Activated T-helper 1 cell treated with Interleukin-2 at 50 U/mL for 16 hours (primary cell): ENCODE measurements around the gene MCUB.
"Not testable (repeated sequence)": the region's sequence is repeated elsewhere in the genome, so short reads cannot be mapped to it uniquely, and the experiment has no call there.

Source experiments
- DNase-seq: peaks from one replicate; pipeline ENCODE4 v3.0.0-alpha.2; 2020; ENCODE audit warnings: low read depth

Gene MCUB

DNA sequence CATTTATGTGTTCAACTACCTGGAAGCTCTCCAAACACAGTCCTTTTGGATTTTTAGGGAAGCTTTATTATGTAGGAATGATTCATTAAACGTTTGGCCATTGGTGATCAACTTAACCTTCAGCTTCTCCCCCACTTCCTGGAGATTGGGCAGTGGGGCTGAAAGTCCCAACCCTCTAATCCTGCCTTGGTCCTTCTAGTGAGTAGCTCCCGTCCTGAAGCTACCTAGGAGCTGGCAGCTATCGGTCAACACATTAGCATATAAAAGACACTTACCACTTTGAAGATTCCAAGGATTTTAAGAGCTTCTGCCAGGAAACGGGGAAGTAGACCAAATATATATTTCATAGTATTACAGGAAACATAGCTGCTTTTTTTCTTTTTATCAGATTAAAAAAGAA lies 69.7 kb downstream of the MCUB start:
- DNase-seq: no peak

DNA sequence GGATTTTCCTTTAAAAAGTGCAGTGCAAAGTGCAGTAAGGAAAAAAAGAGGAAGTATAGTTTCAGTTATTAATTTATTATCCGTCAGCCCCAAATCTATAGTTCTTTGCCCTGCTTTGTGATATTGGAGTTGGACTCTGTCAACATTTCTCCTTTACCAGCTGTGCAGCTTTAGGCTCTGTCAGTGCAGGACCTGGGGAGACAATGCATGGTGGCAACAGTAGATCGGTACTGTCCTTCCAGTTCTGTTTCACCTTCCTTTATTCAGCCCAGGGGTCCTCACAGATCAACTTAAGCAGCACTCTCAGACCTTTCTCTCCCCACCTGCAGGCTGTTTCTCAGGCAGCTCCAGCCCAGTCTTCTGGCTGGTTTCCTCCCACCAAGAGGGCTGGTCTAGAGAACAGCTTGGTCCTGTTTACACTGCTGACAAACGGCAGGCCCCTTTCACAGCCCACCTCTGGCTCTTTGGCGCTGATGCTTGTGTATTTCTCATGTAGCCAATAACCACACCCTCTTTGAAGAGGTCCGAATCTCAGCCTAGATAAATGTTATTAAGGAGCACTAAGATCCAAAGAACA lies 71.6 kb downstream of the MCUB start:
- DNase-seq: no peak

DNA sequence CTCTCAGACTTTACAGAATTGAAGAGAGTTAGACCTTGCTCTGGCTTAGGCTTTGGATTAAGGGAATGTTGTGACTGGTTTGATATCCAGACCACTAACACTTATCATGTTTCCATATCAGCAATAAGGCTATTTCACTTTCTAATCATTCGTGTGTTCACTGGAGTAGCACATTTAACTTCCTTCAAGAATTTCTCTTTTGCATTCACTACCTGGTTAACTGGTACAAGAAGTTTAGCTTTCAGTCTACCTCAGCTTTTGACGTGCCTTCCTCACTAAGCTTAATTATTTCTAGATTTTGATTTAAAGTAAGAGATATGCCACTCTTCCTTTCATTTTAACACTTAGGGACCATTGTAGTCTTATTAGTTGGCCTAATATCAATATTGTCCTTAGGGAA lies 80.6 kb downstream of the MCUB start:
- DNase-seq: no peak

DNA sequence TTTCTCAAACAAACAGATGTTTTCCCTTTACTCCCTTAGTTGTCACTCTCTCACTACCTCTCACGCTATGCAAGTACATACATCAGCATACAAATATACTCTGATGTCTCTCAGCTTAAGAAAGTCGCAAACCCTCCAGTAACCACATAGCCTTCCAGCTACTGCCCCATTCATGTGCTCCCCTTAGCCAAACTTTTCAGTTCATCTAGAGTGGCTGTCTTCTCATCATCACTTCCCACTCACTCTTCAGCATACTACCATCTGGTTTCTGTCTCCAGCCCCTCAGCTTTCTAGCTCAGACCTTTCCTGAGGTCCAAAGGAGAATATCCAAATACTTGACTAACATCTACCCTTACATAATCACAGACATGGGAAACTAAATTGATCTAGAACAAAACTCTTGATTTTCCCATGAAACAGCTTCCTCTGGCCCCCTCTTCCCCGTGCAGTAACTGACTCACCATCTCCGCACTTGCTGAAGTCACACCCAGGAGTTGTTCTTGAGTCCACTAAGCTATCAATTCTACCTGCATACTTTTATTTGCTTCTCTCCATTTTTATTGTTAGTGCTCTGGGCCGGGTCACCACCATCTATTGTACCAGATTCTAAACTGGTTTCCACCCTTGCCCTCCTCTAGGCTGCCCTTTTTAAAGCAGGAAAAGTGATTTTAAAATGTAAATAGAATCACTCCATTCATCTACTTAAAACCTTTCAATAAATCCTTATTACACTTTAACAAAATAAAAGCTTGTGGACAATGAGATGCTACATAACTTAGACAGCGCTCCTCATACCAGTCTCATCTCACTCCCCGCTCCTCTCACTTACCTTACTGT lies 86.0 kb downstream of the MCUB start:
- no peak for DNase-seq

DNA sequence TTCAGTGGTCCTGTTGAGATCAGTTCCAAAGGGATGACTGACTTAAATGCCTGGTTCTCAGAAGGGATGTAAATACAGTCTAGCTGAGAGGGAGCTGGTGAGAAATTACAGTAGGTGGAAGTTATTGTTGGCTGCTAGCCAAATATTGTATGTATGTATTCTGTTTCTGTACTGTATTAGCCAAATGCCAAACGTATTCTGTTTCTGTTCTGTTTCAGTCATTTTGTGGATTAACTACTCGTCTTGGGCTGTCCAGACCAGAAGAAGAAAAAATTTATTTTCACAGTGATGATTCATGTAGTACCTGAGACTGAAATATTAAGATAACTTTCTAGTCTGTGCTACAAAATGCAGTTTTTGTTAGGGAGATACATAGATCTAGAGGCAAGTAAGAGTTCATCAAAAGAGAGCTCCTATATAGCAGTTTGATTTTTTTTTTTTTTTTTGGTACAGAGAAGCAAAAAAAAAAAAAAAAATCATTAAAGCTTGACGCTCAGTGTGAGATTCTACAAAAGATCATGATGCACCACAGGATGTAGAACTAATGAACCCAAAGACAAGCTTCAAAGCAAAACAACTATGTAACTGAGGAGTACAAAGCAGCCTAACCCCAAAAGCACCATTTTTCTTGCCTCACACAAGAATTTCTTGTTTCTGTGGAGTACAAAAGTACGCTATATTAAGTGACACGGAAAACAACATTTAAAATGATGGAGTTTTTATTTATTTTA lies 88.4 kb downstream of the MCUB start:
- DNase-seq: no peak

DNA sequence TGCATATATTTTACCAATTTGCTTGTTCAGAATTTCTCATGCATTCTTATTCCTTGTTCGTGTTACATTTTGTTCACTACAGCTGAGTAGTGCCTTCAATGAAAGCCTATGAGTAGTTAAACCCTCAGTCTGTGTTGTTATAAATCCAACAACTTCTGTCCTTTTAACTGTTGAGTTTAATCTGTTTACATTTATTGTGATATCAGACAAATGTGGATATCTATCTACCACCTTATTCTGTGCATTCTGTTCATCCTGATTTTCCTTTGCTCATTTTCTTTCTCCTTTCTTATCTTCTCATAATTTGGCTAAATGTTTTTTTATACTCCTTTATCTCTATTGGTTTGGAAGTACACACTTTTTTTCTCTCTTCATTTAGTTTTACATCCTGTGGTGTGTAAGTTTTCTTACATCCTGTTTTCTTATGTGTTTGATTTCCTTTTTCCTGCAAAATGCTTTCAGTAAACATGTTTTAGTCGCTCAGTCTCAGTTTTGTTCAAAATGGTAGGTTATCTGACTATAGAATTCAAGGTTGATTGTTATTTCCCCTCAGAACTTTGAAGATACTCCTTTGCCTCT lies 89.0 kb downstream of the MCUB start:
- no peak for DNase-seq

DNA sequence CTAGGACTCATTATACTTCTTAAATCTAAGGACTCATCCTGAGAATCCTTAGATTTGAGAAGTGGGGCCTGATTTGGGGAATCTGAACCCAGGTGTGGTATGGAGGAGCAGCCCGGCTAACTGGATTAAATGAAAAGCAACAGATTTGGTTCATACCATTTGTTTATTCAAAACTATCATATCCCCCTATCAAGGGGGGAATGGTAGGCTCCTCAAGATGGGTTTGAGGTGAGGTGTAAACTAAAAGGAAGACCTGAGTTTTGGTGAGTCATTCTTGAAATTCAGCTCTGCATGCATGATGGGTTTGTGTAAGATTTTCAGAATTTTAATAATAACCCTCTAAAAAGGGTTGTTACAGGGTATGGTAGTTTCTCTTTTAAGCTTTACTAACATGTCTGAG lies 89.8 kb downstream of the MCUB start:
- DNase-seq: no peak

DNA sequence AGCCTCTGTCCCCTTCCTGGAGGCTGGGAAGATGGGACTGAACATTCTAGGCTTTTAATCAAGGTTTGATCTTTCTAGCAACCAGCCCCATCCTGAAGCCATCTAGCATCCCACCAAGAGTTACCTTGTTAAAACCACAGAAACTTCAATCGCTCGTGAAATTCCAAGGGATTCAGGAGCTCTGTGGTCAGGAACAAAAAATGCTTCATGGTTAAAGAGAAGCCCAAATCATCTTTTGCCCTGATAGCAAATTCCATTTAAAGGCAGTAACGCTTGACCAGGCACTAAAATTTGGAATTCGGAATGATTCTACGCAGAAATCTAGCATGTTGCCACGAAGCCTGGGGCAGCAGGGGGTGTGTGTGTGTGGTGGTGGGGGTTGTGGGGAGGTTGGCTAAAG lies 95.3 kb downstream of the MCUB start:
- DNase-seq: no peak

DNA sequence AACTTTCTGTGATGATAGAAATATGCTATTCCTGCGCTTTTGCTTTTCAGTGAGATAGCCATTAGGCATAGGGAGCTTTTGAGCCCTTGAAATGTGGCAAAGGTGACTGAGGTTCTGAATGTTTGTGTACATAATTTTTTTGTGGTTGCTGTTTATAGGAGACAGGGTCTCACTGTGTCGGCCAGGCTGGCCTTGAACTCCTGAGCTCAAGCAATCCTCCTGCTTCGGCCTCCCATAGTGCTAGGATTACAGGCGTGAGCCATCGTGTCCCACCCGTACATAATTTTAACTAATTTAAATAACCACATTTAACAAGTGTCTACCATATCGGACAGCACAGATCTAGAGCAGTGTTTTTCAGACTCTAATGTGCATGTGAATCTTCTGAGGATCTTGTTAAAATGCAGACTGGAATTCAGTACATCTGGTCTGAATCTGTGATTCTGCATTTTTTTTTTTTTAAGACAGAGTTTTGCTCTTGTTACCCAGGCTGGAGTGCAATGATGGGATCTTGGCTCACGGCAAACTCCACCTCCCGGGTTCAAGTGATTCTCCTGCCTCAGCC lies 97.9 kb downstream of the MCUB start:
- no peak for DNase-seq

DNA sequence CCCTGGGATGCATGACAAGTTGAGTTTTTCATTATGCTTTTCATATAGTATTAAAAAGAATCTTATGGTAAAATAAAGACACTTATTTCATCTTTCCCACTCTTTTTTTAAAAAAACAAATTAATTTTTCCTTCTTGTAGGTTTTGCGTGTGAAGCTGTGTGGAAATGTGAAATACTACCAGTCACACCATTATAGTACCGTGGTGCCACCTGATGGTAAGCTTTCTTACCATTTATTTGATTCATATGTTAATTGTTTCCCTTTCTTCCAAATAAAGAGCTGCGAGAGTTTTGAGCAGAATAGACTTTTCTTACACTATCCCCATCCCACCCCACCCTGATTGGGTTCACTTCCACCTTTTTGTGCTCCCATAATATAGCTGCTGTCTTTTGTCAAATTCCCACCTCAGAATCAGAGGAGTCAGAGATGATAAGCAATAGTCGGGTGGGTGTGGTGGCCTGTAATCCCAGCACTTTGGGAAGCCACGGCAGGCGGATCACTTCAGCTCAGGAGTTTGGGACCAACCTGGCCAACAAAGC lies 98.9 kb downstream of the MCUB start:
- no peak for DNase-seq

DNA sequence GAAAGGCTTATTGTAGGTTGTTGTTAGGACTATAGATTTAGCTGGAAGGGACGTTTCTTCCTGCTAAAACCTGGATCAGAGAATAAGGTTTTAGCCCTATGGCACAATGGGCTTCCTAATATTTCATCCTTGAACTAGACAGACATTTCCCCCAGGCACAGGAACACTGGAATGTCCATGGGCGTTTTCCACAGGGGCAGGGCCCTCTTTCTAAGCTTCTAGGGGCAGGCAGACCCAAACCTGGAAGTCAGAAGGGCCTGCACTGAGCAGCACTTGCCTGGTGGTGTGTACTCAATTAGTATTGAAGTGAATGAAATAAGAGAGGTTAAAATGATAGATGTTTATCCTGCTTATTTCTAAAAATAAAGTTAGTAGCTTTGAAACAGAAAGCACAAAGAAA lies 102.1 kb downstream of the MCUB start:
- no peak for DNase-seq

DNA sequence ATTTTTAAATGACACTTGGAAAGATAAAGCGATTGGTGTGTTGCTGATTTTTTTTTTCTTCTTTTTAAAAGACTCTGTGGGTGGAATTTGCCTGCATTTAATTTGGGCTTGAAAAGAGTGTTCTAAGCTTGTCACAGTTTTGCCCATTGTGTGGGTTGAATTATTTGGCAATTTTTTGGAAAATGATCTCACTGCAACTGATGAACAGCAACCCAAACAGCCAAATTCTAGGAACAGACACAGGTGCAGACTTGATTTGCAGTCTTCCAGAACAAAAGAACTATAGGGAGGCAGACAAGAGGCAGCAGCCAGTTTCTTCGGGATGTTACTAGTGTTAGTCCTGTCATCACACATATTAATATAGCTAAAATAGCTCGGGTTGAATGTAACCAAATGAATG lies 102.7 kb downstream of the MCUB start:
- no peak for DNase-seq

DNA sequence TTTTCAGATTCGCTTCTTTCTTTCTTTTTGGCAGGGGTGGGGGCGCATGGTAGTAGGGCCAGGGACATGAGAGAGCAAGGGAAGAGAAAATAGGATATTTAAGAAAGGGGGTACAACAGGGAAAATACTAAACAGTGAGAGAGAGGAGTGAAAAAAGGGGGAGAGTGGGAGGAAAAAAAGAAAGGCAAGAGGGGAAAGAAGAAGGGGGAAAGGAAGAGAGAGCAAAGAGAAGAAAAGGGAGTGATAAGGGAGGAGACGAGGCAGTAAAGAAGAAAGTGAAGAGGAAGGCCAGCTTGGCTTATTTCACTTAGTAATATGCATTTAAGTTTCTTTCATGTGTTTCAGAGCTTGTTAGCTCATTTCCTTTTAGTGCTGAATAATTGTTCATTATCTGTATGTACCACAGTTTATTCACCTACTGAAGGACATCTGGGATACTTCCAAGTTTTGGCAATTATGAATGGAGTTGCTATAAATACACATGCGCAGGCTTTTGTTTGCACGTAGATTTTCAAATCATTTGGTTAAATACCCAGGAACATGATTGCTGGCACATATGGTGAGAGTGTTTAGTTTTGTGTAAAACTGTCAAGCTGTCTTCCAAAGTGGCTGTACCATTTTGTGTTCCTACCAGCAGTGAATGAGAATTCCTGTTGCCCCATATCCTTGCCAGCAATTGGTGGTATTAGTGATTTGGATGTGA lies 105.9 kb downstream of the MCUB start:
- DNase-seq: no peak

DNA sequence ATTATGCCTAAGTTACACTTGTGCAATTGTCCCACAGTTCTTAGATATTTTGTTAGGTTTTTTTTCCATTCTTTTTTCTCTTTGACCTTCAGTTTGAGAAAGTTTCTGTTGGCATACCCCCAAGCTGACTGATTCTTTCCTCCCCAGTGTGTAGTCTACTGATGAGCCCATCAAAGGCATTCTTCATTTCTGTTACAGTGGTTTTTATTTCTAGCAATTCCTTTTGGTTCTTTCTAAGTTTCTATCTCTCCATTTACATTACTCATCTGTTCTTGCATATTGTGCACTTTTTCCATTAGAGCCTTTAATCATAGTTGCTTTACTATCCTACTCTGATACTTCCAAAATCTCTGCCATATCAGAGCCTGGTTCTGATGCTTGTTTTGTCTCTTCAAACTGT lies 111.3 kb downstream of the MCUB start:
- no peak for DNase-seq

DNA sequence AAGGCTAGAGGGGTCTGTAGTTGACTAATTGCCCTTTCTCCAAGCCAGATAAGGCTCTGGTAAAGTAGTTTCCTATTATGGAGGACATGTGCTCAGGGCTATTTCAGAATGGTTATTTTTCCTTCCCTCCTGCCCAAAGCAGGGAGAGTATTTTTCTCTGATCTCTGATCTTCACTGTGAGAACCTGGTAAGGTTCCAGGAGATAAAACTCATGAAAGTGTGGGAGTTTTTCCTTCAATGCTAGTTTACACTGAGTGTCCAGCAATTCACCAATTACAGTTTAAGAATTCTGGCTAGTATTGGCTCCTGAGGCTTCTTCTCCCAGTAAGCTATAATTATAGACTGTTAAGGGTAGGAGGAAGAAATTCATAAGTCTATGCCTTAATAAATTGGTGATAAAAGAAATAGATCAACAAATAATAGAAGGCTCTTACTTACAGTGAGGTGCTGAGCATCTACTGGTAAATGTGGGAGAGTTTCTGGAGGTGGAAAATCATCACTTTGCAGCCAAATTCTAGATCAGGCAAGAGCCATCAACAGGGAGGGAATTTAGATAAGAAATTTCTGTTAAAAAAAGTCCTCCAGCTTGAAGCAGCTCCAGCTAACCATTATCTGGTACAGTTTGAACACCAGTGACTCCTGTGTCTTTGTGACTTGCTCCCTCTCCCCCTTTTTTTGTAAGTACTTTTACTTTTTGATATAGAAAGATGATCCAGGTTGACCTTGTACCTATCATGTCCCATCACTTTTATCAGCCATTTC lies 112.3 kb downstream of the MCUB start:
- DNase-seq: no peak

DNA sequence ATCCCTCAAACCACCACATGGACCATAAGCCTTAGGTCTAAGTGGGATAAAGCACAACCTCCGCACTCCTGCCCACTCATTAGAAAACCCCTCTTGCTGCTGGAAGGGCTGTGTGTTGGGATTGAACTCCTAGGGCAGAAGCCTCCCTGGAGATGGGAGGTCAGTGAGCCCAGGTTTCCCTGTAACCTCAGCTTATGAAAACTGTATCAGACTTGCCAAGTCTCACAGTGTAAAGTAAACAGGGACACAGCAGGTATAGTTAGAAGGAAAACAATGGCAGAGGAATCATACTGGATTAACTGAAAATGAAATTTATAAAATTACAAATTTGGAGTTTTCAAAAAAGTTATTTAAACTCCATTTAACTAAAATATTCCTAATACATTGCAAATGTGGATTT lies 113.3 kb downstream of the MCUB start:
- DNase-seq: no peak

DNA sequence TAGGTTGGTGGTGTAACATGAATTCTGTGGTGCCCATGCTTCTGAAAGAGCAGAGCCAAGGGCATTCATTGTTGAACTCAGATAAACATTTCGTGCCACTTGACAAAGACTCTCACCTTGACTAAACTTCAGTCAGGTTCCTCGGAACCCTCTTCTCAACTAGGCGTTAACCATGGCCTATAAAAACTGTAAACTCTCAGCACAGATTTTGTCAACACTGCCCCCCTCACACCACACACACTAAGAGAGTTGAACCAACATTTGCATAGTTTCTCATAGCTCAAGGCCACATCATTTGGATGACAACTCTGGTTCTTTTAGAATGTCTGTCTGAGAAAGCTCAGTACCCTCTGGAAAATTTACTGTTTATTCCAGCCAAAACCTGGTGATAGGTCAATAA lies 115.1 kb downstream of the MCUB start:
- DNase-seq: no peak

DNA sequence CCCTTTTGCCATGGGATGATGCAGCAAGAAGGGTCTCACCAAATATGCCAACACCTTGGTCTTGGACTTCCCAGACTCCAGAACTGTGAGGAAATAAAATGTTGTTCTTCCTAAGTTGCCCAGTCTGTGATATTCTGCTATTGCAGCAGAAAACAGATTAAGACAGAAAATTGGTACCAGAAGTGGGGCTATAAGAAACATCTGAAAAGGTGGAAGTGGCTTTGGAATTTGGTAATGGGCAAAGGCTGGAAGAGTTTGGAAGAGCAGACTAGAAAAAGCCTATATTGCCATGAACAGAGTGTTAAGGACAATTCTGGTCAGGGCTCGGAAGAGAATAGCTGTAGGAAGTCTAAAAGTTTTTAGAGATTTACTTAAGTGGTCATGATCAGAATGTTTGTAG lies 115.8 kb downstream of the MCUB start:
- DNase-seq: no peak

DNA sequence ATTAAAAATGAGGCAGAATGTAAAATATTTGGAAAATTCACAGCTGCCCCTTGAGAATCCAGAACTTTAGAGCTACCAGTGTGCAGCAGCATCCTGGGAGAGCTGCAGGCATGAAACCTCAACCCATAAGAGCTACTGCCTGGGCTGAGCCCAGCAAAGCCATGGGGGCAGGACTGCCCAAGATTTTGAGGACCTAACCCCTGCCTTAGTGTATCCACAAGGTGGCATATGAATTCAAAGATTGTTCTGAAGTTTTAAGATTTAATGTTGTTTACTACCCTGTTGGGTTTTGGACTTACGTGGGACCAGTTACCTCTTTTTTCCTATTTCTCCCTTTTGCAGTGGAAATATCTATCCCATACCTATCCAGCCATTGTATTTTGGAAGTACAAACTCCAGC lies 116.8 kb downstream of the MCUB start:
- DNase-seq: no peak

DNA sequence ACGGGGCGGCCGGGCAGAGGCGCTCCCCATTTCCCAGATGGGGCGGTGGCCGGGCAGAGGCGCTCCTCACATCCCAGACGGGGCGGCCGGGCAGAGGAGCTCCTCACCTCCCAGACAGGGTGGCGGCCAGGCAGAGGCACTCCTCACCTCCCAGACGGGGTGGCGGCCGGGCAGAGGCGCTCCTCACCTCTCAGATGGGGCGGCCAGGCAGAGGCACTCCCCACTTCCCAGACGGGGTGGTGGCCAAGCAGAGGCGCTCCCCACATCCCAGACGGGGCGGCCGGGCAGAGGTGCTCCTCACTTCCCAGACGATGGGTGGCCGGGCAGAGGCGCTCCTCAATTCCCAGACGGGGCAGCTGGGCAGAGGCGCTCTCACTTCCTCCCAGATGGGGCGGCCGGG lies 118.4 kb downstream of the MCUB start:
- not testable (repeated sequence) for DNase-seq

DNA sequence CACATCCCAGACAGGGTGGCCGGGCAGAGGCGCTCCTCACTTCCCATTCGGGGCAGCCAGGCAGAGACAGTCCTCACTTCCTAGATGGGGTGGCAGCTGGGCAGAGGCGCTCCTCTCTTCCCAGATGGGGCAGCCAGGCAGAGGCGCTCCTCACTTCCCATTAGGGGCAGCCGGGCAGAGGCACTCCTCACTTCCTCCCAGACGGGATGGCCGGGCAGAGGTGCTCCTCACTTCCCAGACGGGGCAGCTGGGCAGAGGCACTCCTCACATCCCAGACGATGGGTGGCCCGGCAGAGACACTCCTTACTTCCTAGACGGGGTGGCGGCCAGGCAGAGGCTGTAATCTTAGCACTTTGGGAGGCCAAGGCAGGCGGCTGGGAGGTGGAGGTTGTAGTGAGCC lies 118.9 kb downstream of the MCUB start:
- DNase-seq: not testable (repeated sequence)
